Parathyroid adenoma (tissue), 2 donors: Measurements from ENCODE around the gene BCL2A1.

Experiments used
- H2AFZ ChIP-seq: fragments of 300-600 bp; sonication (generic); one replicate; pipeline ENCODE4 v1.7.0; 2017; ENCODE audit warnings: antibody characterized with exemption, mild to moderate bottlenecking
- H3K27ac ChIP-seq: fragments of 300-600 bp; sonication (generic); one replicate; pipeline ENCODE4 v1.7.0; 2017
- H3K27me3 ChIP-seq: fragments of 300-600 bp; sonication (generic); one replicate; pipeline ENCODE4 v1.7.0; 2017; ENCODE audit warnings: low read length; ENCODE audit not compliant: control insufficient read depth, insufficient read depth
- H3K36me3 ChIP-seq: fragments of 300-600 bp; sonication (generic); one replicate; pipeline ENCODE4 v1.7.0; 2017; ENCODE audit warnings: low read length; ENCODE audit not compliant: control insufficient read depth, insufficient read depth
- H3K4me1 ChIP-seq: fragments of 300-600 bp; sonication (generic); one replicate; pipeline ENCODE4 v1.7.0; 2017; ENCODE audit warnings: control low read depth
- H3K4me2 ChIP-seq: fragments of 300-600 bp; sonication (generic); one replicate; pipeline ENCODE4 v1.7.0; 2017; ENCODE audit warnings: low read length
- H3K4me3 ChIP-seq: fragments of 300-600 bp; sonication (generic); one replicate; pipeline ENCODE4 v1.7.0; 2017; ENCODE audit warnings: low read depth, low read length
- H3K79me2 ChIP-seq: fragments of 300-600 bp; sonication (generic); one replicate; pipeline ENCODE4 v1.7.0; 2017; ENCODE audit warnings: control low read depth
- H3K9ac ChIP-seq: fragments of 300-600 bp; sonication (generic); one replicate; pipeline ENCODE4 v1.7.0; 2017; ENCODE audit warnings: mild to moderate bottlenecking
- H3K9me3 ChIP-seq: fragments of 300-600 bp; sonication (generic); one replicate; pipeline ENCODE4 v1.7.0; 2017; ENCODE audit warnings: low read length; ENCODE audit not compliant: control insufficient read depth
- TF ChIP-seq, protein P1 (sequence below): fragments of 300-600 bp; sonication (generic); IDR thresholded peaks from one replicate; pipeline ENCODE4 v1.7.0; 2017; ENCODE audit warnings: antibody characterized with exemption, mild to moderate bottlenecking
- donor health status: primary hyperparathyroidism.

The BCL2A1 gene

DNA sequence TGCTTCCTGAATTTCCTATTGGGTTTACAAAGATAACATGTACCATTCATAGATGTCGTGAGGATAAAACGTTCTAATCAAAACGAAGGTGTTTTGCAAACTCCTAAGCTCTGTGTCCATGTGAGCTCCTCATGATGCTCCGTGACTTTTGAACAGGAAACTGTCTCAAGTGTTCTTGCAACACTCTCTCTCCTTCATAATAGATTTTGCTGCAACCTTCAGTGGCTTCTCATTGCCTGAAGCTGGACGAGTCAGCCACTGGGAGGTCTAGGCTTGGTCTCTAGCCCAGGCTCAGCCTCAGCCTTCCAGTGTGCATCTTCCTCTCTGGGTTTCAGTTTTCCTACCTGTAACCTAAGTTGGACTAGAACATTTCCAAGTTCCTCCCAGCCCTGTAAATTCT, 18.7 kb upstream of the BCL2A1 start:
- H3K9me3 ChIP-seq = no peaks in the 10 kb centered on the region
- no peaks in the 10 kb centered on the region for H3K27me3 ChIP-seq
- TF ChIP-seq, protein P1, sequence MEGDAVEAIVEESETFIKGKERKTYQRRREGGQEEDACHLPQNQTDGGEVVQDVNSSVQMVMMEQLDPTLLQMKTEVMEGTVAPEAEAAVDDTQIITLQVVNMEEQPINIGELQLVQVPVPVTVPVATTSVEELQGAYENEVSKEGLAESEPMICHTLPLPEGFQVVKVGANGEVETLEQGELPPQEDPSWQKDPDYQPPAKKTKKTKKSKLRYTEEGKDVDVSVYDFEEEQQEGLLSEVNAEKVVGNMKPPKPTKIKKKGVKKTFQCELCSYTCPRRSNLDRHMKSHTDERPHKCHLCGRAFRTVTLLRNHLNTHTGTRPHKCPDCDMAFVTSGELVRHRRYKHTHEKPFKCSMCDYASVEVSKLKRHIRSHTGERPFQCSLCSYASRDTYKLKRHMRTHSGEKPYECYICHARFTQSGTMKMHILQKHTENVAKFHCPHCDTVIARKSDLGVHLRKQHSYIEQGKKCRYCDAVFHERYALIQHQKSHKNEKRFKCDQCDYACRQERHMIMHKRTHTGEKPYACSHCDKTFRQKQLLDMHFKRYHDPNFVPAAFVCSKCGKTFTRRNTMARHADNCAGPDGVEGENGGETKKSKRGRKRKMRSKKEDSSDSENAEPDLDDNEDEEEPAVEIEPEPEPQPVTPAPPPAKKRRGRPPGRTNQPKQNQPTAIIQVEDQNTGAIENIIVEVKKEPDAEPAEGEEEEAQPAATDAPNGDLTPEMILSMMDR = no peak
- no peak overlapping the region for H3K4me2 ChIP-seq
- H3K4me3 ChIP-seq = no peak overlapping the region
- H3K79me2 ChIP-seq = no peaks in the 10 kb centered on the region
- no peaks in the 10 kb centered on the region for H3K4me1 ChIP-seq
- no peaks in the 10 kb centered on the region for H3K36me3 ChIP-seq
- H2AFZ ChIP-seq = no peak overlapping the region
- H3K27ac ChIP-seq = no peak overlapping the region
- H3K9ac ChIP-seq = no peak overlapping the region

GRCh38 chr15:79989183-79989582, 18.2 kb upstream of the BCL2A1 start:
- TF ChIP-seq, protein P1 = no peak
- no peak overlapping the region for H3K27ac ChIP-seq

GRCh38 chr15:79988448-79989117, 17.6 kb upstream of the BCL2A1 start:
- H3K4me1 ChIP-seq = no peaks in the 10 kb centered on the region
- TF ChIP-seq, protein P1 = no peak
- no peak overlapping the region for H3K27ac ChIP-seq
- no peaks in the 10 kb centered on the region for H3K36me3 ChIP-seq
- H3K27me3 ChIP-seq = no peaks in the 10 kb centered on the region
- no peak overlapping the region for H3K4me2 ChIP-seq
- H2AFZ ChIP-seq = no peak overlapping the region
- H3K4me3 ChIP-seq = no peak overlapping the region
- H3K9me3 ChIP-seq = no peaks in the 10 kb centered on the region
- H3K9ac ChIP-seq = no peak overlapping the region
- no peaks in the 10 kb centered on the region for H3K79me2 ChIP-seq

More at GRCh38 chr15:79989183-79989582, 18.2 kb upstream of the BCL2A1 start:
- Histone ChIP-seq H3K9ac (no peak overlapping the region), H3K27me3 (no peaks in the 10 kb centered on the region), H3K79me2 (no peaks in the 10 kb centered on the region), H3K9me3 (no peaks in the 10 kb centered on the region), H3K36me3 (no peaks in the 10 kb centered on the region), H3K4me2 (no peak overlapping the region), H2AFZ (no peak overlapping the region), H3K4me3 (no peak overlapping the region), H3K4me1 (no peaks in the 10 kb centered on the region)

DNA sequence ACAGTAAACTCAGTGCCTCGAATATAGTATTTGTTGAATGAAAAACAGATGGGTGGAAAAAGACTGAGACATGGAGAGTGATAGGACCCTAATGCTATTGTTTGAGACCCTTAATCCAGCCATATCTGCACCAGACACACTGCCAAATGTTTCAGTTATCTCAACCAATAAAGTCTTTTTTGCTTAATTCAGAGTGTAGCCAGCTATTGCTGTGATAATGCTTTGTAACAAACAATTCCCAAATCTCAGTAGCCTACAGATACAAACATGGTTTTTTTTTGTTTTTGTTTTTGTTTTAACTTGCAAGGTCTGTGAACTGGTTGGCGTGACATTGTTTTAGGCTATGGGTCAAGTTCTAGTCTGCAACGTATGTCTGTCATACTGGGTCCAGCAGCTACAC, 17.0 kb upstream of the BCL2A1 start:
- Histone ChIP-seq H3K27me3 (no peaks in the 10 kb centered on the region), H3K27ac (no peak overlapping the region), H3K79me2 (no peaks in the 10 kb centered on the region), H3K4me2 (no peak overlapping the region), H2AFZ (no peak overlapping the region), H3K36me3 (no peaks in the 10 kb centered on the region), H3K9me3 (no peaks in the 10 kb centered on the region), H3K9ac (no peak overlapping the region), H3K4me1 (no peaks in the 10 kb centered on the region), H3K4me3 (no peak overlapping the region)
- TF ChIP-seq, protein P1 = no peak

DNA sequence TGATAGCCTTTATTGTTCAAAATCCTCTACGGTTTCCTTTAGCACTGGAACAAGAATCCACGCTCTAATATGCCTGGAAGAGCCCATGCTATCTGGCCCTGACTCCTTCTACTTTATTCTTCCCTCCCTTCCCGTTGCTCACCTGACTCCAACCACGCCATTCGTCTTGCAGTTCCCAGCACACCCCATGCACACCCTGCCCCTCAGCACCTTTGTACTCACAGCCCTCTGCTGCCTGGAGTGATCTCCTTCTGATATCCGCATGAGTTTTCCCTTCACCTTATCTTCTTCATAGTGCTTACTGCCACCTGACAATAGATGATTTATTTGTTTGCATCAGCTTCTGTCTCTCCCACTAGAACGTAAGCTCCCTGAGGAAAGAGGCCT, 16.6 kb upstream of the BCL2A1 start:
- H3K4me2 ChIP-seq = no peak overlapping the region
- no peaks in the 10 kb centered on the region for H3K27me3 ChIP-seq
- H3K4me3 ChIP-seq = no peak overlapping the region
- TF ChIP-seq, protein P1 = no peak
- no peak overlapping the region for H3K9ac ChIP-seq
- no peak overlapping the region for H3K27ac ChIP-seq
- no peaks in the 10 kb centered on the region for H3K79me2 ChIP-seq
- H3K9me3 ChIP-seq = no peaks in the 10 kb centered on the region
- H2AFZ ChIP-seq = no peak overlapping the region
- H3K4me1 ChIP-seq = no peaks in the 10 kb centered on the region
- no peaks in the 10 kb centered on the region for H3K36me3 ChIP-seq
